Transverse colon (tissue), 4 donors: ENCODE results near the gene FREM2. TPM values are rescaled to one million over a fixed set of nuclear protein-coding genes. Genes with fewer than 3 reads are reported as not detected.

ENCODE experiments used
- DNase-seq: peaks from one replicate; pipeline ENCODE4 v3.0.0-alpha.2; 2019
- H3K27ac ChIP-seq, 4 donors: fragments of 200-600 bp; sonication (generic); 2 replicates each; pipeline ENCODE4 v1.5.1; 2016 to 2018; ENCODE audit warnings: inconsistent platforms in 4 of 4
- H3K27me3 ChIP-seq: fragments of 200-600 bp; sonication (generic); 2 replicates; pipeline ENCODE4 v1.5.1; 2017; ENCODE audit warnings: inconsistent platforms
- H3K36me3 ChIP-seq, 4 donors: fragments of 200-600 bp; sonication (generic); 2 replicates each; pipeline ENCODE4 v1.5.1; 2017 to 2019; ENCODE audit warnings: inconsistent platforms in 4 of 4
- H3K4me1 ChIP-seq, 4 donors: fragments of 200-600 bp; sonication (generic); 2 replicates each; pipeline ENCODE4 v1.5.1; 2017 to 2020; ENCODE audit warnings: inconsistent platforms in 4 of 4
- H3K4me3 ChIP-seq, 4 donors: fragments of 200-600 bp; sonication (generic); 1 replicate in 1 of 4; 2 replicates in 3 of 4; pipeline versions ENCODE4 v1.5.1 to v1.6.1; 2017 to 2019; ENCODE audit warnings: inconsistent platforms in 4 of 4
- H3K9me3 ChIP-seq, 2 donors: fragments of 200-600 bp; sonication (generic); 2 replicates each; pipeline ENCODE4 v1.5.1; 2017 to 2019; ENCODE audit warnings: inconsistent platforms in 2 of 2
- CTCF ChIP-seq, 5 experiments: fragments of 200-600 bp in 3 of 5; fragments of 450-650 bp in 2 of 5; sonication (generic) in 3 of 5; IDR thresholded peaks; 1 replicate in 2 of 5; 2 replicates in 3 of 5; pipeline ENCODE4 v1.5.1; 2016 to 2017; ENCODE audit warnings: antibody characterized with exemption in 5 of 5, inconsistent platforms in 3 of 5, mild to moderate bottlenecking in 2 of 5, moderate library complexity in 1 of 5
- EP300 ChIP-seq: sonication (generic); formaldehyde crosslinking; IDR thresholded peaks from one replicate; pipeline ENCODE4 v1.6.1; 2017; ENCODE audit warnings: antibody characterized with exemption, low read depth
- POLR2A ChIP-seq: fragments of 450-650 bp; IDR thresholded peaks from one replicate; pipeline ENCODE4 v1.6.1; 2016; ENCODE audit warnings: antibody characterized with exemption, mild to moderate bottlenecking, moderate library complexity
- POLR2AphosphoS5 ChIP-seq, 3 donors: sonication (generic); formaldehyde crosslinking; IDR thresholded peaks; one replicate each; pipeline ENCODE4 v1.6.1; 2016; ENCODE audit warnings: antibody characterized with exemption in 3 of 3
- WGBS, 2 donors: methylation state at CpG; one replicate each; pipeline ENCODE4 v1.1.5; 2018; ENCODE audit warnings: low coverage in 1 of 2; 5-methylcytosine and 5-hydroxymethylcytosine counted together
- in situ Hi-C, 4 donors: fragments of 200-750 bp; cut with MboI; loops; one replicate each; pipeline versions ENCODE4 v1.15.0 to v1.15.1; 2017; ENCODE audit warnings: low sequenced_read_pairs in 3 of 4, low pct_ligation_motif_present in 1 of 4, low pct_unique_long_range_greater_than_20kb in 1 of 4
- intact Hi-C: fragments of 100-400 bp; cut with DNase I; formaldehyde crosslinking; loops from one replicate; pipeline ENCODE4 v1.15.1; 2023; ENCODE audit warnings: low total_unique reads
- total RNA-seq, 4 donors: library from RNA; depleted of rRNA; stranded (reverse); fragments of >200 nt; gene quantifications; one replicate each; pipeline ENCODE4 v1.1.0, GENCODE V29; 2016

Gene FREM2
- total RNA-seq, 4 donors from 2014 or later, result 0.40 to 2.2 (median 1.2) TPM

GRCh38 chr13:38693168-38693567, 6.3 kb downstream of the FREM2 start:
- DNase-seq, result no peak
- H3K4me1 ChIP-seq, result no peaks in the 10 kb centered on the region
- peaks cover 7% of the 10 kb centered on the region for H3K27me3 ChIP-seq
- H3K4me3 ChIP-seq, result no peak overlapping the region
- TF ChIP-seq EP300, result no peak
- no peak for TF ChIP-seq CTCF (IDR thresholded peaks at IDR 0.05)
- no peak for TF ChIP-seq POLR2A
- no peak for TF ChIP-seq POLR2AphosphoS5 (IDR thresholded peaks at IDR 0.05)
- 67 to 74% methylated on average over 1 to 2 of the region's 2 CpGs for WGBS, 2 donors
- H3K9me3 ChIP-seq, result no peaks in the 10 kb centered on the region
- in situ Hi-C loops, result no loop called here
- no peaks in the 10 kb centered on the region for H3K36me3 ChIP-seq
- H3K27ac ChIP-seq, result no peak overlapping the region
- intact Hi-C loops, result no loop called here

GRCh38 chr13:38693641-38694040, 6.8 kb downstream of the FREM2 start:
- WGBS, 2 donors, result 67 to 90% methylated on average over 2 of the region's 2 CpGs
- intact Hi-C loops, result no loop called here
- H3K27ac ChIP-seq, result no peak overlapping the region

DNA sequence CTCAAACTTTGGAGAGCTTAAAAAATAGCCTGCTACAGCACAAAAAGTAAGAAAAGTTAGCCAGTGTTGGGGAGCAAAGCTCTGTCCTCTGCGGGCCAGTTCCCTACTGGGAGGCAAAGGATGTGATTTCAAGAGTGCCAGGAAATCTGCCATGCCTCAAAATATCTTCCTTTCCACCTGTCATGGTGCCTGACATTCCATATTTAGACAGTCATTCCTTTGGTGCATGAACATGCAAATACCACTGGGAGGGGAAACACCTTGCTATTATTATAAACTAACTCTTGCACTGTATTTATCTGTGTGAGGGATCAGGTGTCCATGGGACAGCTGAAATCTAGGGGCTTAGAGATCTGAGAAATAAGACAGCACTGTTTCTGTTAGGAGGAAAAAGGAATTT, 10.3 kb downstream of the FREM2 start:
- 92 to 100% methylated on average over 1 of the region's 1 CpG for whole genome bisulfite sequencing, 2 donors
- no peak overlapping the region for H3K4me3 ChIP-seq
- no peaks in the 10 kb centered on the region for H3K36me3 ChIP-seq
- H3K27ac ChIP-seq, result no peak overlapping the region
- in situ Hi-C loops (no loop called here), intact Hi-C loops (no loop called here)
- no peak for DNase-seq
- no peaks in the 10 kb centered on the region for H3K27me3 ChIP-seq
- H3K4me1 ChIP-seq, result no peaks in the 10 kb centered on the region
- no peaks in the 10 kb centered on the region for H3K9me3 ChIP-seq
- TF ChIP-seq POLR2A (no peak), POLR2AphosphoS5 (IDR thresholded peaks at IDR 0.05) (no peak), EP300 (no peak), CTCF (IDR thresholded peaks at IDR 0.05) (no peak)

More at GRCh38 chr13:38693641-38694040, 6.8 kb downstream of the FREM2 start:
- Histone ChIP-seq H3K4me1 (no peaks in the 10 kb centered on the region), H3K36me3 (no peaks in the 10 kb centered on the region), H3K4me3 (no peak overlapping the region), H3K27me3 (peaks cover 2% of the 10 kb centered on the region), H3K9me3 (no peaks in the 10 kb centered on the region)
- DNase-seq, result no peak
- no peak for TF ChIP-seq EP300
- no peak for TF ChIP-seq POLR2A
- TF ChIP-seq POLR2AphosphoS5 (IDR thresholded peaks at IDR 0.05), result no peak
- TF ChIP-seq CTCF (IDR thresholded peaks at IDR 0.05), result no peak
- in situ Hi-C loops, result no loop called here

- H3K4me1 ChIP-seq, result no peaks in the 10 kb centered on the region
- WGBS, 2 donors, result 90 to 91% methylated on average over 2 of the region's 2 CpGs
- no peak overlapping the region for H3K27ac ChIP-seq
- no peaks in the 10 kb centered on the region for H3K36me3 ChIP-seq
- H3K4me3 ChIP-seq, result no peak overlapping the region
- no peaks in the 10 kb centered on the region for H3K9me3 ChIP-seq
- TF ChIP-seq POLR2A (no peak), CTCF (IDR thresholded peaks at IDR 0.05) (no peak), POLR2AphosphoS5 (IDR thresholded peaks at IDR 0.05) (no peak), EP300 (no peak)
- H3K27me3 ChIP-seq, result no peaks in the 10 kb centered on the region
- DNase-seq, result no peak
- in situ Hi-C loops (no loop called here), intact Hi-C loops (no loop called here)
Observed at GRCh38 chr13:38697628-38698333, 10.9 kb downstream of the FREM2 start.
